HG03108 (cell line): ENCODE data around the gene MGAT5.

ENCODE experiments used
- ATAC-seq: cut with Tn5 transposase; IDR thresholded peaks from one replicate; pipeline ENCODE4 v1.9.1; 2021; ENCODE audit warnings: moderate library complexity; ENCODE audit not compliant: unreplicated experiment

The MGAT5 gene

DNA sequence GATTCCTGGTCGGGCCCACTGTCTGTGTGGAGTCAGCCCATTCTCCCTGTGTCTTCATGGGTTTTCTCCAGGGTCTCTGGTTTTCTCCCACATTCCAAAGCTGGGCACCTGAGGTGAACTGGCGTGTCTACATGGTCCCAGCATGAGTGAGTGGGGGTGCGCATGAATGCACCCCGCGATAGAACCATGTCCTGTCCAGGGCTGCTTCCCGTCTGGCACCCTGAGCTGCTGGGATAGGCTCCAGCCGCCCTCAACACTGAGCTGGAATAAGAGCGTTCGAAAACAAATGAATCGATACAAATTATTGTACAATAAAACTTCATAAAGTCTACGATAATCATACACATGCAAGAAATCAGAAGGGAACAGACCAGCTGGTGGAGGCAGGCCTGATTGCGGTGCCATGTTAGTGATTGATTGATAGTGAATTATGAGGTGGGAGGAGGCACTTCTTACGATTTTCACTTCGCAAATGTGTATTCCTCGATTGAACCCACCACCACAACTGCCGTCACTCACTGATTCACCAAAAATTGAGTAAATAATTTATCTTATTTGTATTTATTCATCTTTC, 186.6 kb downstream of the MGAT5 start:
- ATAC-seq: no peak

DNA sequence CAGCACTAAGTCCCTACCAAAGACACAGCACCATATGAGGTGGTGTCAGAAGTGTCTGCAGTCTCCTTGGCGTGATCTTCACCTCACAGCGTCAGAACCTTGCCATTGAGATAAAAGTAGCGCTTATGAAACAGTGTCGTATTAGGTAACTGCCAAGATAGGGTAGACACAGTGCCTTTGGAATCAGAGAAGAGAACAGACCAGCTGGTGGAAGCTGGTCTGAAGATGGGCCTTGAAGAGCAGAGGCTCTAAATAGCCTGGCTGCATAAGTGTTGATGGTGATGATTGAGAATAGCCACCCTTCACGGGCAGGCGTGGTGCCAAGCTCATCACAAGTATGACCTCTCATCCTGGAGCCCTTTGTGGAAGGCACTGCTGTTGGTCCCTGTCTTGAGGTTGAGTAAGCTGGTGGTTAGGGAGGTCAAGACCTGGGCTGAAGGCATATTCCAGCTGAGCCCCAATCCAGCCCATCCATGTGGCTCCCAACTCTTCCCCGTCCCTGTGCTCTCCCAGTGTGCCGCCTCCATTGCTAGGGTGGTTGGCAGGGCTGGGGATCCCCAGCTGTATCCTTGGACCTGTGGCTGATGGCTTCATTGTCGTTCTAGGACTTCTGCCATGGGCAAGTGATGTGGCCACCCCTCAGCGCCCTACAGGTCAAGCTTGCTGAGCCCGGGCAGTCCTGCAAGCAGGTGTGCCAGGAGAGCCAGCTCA, 187.4 kb downstream of the MGAT5 start:
- no peak for ATAC-seq

DNA sequence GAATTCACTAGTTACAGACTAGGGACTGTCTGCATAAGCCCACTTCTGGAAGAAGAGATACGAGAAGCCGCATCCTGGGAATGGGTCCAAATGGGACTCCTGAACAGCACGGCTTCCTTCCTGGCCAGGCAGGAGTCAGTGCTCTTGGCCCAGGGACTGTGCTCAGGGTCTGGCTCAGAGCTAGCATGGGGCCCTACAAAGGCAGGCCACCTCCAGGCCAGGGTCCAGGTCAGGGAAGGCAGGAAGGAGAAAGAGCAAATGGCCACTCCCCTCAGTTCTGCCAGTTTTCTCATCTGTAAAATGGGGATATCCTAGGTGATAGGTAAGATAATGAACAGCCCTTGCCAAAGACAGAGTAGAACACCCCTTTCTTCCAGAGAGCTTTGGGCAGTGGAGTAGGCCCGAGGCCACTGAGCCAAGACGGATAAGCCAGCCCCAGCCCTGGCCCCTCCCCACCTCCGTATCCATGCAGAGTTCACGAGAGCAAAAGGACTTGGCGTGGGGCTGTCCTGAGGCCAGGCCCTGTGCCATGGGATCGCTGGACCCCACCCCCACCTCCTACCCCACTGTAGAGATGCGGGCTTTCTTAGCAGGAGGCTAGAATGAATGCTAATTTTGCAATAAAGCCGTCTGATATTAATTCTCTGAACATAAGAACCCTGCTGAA, 190.1 kb downstream of the MGAT5 start:
- no peak for ATAC-seq

DNA sequence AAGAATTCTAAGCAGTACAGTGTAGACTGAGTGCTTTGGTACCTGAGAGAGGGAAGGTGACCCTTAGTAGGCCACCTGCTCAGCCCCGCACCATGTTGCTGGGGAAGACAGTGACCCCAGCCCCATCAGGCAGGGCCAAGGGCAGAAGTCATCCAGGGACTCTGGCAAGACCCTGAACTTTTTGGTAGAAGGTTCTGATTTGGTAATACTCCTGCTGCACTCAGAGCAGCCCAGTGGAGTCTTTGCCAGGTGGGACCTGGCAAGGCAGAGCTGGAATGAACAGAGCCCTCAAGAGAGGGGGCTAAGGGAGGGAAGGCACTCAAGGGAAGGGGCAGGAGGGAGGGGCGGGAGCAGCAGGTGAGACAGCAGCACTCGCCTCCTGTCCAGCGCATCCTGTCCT, 191.2 kb downstream of the MGAT5 start:
- ATAC-seq: no peak

DNA sequence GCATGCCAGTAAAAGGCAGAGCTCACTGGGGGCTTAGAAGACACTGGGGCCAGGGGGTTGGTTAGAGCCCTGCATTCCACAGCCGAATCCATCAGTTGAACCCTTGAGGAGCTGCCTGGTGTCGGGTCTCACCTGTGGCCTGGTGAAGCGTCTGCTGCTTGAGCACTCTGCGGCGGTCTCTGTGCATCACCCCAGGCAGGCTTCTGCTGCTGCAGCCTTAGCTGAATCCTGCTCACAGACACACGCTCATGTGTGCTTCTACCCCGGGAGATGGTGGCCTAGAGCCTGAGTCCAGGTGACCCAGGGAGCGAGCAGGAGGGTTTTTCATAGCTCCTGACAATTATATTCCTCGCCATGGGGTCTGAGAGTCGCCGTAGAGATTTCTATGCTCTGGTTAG, 192.1 kb downstream of the MGAT5 start:
- no peak for ATAC-seq

DNA sequence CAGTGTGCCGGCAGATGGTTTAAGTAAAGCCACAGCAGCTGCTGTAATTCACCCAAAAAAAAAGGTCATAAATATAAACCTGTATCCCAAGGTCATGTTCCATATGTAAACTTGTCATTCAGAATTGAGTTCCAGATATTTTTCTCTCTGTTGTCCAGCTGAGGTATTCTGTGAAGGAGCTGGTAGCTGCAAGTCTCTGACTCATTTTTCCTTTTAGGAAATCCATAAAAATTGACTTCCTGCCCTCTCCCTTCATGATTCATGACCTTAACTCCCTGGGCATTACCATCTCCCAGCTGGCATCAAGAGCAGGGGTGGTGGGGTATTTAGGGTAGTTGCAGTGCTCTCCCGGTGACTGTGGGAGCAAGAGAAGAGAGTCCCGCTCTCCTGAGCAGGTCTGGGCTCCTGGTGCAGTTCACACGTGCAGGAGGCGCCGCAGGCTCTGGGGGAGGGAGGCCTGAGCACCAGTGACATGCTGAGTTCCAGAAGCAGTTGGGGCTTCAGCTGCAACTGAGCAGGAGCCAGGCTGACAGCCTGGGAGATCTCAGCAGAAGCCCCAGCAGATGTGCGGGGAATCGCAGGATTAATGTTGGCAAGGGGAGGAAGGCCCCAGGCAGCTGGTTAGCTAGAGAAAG, 192.6 kb downstream of the MGAT5 start:
- ATAC-seq: no peak

DNA sequence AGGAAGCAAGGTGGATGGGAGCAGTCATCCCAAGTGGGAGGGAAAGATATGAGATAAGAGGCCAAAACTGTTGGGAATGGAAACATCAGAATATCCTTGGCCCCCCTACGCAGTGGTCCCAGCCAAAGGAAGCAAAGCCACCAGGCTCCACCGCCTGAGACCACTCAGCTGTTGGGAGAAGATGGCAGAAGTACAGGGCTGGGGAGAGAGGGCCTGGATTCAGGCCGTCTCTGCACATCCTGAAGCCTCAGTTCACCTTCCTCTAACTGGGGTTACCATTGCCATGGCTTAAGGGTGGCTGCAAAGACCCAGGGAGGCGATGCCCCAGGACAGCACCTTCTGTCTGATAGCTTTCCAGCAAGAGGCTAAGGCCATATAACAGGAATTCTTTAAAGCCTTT, 193.8 kb downstream of the MGAT5 start:
- ATAC-seq: no peak

DNA sequence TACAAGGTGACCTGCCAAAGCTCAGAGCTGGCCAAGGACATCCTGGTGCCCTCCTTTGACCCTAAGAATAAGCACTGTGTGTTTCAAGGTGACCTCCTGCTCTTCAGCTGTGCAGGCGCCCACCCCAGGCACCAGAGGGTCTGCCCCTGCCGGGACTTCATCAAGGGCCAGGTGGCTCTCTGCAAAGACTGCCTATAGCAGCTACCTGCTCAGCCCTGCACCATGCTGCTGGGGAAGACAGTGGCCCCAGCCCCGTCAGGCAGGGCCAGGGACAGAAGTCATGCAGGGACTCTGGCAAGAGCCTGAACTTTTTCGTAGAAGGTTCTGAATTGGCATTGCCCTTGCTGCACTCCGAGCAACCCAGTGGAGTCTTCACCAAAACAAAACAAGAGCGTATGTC, 194.8 kb downstream of the MGAT5 start:
- no peak for ATAC-seq

DNA sequence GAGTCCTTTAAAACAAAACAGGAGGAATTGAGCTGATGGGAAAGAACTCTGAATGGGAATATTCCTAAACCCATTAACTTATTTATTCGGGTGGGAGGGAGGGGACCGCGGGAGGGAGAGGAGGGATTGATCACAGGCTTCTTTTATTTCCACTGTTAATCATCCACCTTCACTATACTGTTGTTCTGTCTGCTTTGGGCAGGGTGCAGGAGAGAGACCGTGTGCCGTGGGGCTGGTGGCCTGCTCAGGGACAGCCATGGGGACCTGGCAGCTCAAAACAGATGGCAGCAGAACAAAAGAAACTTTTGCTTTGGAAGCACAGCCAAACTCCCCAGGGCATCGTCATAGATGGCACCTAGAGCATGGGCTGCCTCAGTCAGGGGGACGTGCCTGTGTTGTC, 195.3 kb downstream of the MGAT5 start:
- no peak for ATAC-seq

DNA sequence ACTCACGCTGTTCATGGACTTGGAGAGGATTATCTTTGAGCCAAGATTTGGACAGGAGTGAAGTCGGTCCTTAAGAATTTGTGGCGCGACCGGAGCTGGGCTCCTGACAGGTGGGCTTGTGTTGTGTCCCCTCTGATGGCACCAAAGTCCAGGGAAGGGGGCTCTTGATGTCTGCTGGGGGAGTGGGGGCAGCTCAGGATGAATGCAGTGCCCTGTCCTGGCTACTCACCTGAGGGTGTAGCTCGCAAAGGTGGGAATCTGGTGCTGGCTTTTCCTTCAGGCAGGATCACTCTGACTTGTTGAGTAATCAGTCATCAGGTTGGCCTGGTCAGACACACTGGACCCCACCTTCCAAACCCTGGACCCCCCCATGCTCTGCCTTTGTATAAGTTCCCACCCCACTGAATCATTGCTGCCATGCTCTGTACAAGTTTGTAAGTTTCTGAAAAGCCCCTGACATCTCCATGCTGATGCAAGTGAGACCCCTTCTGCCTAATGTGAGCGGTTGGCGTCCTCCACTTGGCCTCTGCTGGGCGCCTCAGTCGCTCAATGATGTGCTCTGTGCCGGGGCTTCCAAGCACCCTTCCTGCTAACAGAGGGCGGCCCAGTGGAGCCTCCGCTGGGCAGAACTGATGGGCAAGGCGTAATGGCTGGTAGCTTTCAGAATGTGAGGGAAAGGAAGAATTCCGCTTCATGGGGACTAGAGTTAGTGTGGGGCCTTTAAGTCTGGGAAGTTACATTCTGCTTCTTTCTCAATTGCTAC, 196.1 kb downstream of the MGAT5 start:
- ATAC-seq: no peak

DNA sequence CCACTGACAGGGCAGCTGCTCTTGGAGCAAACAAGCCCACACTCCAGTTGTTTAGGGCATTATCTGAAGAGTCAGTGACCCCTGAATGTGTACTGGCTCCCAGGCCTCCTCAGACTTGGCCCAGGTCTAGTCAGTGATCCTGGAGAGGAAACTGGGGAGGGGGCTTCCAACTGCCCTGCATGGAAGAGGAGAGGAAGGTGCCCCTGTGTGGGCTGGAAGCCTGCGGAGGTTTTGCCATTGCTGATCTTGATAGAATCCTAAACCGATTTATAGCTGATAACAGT, 197.4 kb downstream of the MGAT5 start:
- ATAC-seq: no peak

DNA sequence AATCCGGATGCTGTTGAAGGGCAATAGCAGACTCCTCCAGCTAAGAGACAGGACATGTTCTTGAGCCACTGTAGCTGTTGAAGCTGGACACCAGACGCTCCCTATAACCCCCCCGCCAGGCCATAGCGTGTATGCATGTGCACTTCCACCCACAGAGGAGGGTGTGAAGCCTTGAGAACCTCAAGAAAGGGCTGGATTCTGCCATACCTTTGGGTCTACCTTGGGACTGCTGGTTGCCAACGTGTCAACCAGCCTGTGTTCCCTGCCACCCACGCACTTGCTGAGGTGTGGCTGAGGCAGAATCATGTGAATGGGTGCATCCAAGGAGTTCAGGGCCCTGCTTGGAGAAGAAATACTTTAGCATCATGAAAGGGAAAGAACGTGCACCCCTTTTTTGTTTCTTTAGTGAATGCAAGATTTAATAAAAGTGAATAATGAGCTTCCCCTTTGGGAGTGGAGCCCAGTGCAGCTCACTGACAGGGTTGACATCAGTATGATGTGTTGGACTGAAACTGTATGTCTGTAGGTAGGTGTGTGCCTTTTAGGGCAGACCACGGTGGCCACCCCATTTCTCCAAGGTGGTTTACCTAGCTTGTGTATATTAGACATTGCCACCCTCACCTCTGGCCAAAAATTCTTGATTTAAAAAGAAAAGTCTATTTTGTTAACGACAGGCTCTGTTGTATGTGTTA, 198.3 kb downstream of the MGAT5 start:
- ATAC-seq: no peak

DNA sequence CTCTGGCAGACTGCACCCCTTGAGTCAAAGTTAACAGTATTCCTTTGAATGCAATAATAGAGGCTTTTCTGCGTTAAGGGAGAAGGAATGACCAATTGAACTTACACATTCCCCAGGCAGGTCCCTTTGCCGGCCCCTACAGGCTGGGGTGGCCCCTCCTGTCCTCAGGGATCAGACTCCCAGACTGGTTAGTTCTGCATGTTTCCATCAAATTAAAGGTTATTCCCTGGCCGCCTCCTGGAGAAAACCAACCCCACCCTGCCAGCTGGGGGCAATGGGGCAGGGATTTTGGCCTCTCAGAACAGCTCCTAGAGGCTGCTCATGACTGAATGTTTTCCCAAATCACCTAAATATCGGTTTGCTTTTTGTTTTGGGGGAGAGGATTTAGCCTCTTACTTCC, 199.6 kb downstream of the MGAT5 start:
- ATAC-seq: no peak

DNA sequence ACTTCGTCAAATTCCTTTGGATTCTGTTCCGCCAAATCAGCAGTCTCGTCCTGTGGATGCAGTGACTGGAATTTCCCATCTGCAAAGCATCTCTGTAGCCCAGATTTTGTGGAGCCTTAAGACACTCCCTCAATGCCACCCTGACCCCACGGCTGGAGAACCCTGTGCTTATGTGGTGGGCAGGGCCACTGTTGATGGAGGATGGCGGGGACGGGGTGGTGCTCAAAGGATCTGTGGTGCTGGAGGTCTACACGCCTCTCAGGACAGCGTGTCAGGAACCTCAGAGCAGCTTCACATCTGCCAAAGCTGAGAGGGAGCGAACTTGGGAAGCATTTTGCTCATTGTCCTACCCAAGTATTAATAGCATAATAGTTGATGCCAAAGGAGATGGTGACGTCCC, 200.1 kb downstream of the MGAT5 start:
- ATAC-seq: no peak

DNA sequence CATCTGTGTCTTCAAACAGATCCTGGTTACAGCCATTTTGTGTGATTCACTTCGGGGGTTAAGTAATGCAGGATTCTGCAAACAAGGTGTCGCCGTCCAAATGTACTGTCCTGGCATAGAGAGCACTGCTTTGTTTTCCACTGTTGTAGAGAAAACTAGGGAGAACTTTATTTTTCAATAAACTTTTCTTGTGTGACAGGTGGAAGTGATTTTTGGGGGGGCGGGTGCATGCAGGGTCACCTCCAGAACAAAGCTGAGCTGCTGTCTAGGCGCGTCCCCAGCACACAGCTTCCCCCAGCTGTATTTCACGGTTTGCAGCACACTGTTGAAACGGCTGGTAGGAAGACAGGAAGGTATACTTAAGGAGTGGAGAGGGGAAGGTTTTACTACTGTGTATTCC, 200.6 kb downstream of the MGAT5 start:
- ATAC-seq: no peak

DNA sequence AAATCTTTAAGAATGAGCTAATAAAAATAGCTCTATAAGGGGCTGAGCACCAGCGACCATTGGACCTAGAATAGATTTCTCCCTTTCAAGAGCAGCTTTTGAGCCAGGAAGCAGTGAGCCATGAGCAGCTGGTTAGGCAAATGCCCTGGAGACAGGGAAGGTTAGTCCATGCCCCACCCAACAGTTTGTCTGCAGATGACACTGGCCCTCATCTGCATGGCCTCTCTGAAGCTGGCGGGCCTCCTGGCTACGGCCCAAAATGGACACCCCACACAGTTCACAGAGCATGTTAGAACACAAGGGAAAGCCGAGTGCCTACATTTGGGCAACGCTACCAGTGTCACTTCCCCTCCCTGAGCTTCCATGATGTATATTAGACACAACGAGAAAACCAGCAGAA, 201.1 kb downstream of the MGAT5 start:
- ATAC-seq: no peak

DNA sequence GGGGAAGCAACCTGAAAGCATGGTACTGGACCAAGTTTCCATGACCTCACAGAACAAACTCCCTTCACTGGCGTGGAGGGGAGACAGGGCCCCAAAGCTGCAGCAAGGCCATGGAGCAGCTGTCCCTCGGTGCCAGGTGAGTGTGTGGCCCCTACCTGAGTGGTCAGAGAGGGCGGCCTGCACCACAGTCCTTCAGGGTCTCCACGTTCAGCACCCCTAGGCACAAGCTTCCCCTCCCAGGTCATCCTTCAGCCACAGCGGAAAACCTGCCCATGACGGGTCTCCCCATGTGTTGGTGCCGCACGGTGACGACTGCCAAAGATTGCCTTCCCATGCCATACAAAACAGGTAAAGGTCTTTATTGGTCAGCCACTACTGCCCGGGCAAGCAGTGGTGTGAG, 201.6 kb downstream of the MGAT5 start:
- ATAC-seq: no peak

DNA sequence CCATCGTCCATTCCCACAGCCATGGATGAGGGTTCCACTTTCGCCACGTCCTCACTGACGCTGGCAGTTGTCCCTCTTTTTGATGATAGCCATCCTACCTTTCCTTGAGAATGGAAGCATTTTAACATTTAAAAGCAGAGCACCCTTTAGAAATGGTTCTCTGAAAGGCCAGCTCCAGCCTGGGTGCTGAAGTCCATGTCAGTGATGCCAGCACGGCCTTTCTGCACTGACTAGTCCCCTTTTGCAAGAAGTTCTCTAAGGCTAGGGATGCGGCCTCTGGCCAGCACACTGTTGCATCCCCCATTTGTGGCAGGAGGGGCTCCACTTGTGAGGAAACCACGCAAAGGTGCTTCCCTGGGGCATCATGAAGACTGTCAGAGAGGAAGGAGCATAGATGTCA, 203.5 kb downstream of the MGAT5 start:
- no peak for ATAC-seq

DNA sequence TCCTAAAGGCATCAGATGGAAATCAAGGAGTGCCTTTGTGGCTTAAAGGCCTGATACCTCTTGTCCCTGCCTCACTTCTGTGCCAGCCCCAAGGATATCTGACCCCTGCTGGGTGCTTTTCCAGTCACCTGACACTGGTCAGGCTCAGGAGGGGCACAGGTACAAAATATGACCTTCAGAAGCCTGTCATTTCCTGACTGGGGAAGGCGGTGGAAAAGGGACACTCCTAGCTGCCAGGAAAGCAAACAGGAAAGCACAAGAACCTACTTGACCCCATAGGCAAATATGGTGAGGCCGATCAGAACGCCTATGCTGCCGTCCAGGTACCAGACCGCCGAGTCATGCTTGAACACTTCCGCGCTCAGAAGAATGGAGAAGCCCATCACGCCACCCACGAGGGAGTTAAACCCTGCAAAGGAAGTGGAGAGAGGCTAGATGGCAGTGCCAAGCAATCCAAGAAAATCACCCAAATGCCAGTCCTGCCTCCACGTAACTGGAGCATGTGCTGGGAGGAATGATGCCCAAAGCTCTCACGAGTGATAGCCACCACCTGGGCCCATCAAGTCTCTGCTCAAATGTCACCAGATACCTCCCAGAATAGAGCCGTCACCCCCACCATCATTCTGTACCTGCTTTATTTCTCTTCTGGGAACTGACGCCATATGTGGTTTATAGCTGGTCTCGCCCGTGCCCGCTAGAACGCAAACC, 204.0 kb downstream of the MGAT5 start:
- ATAC-seq: no peak

DNA sequence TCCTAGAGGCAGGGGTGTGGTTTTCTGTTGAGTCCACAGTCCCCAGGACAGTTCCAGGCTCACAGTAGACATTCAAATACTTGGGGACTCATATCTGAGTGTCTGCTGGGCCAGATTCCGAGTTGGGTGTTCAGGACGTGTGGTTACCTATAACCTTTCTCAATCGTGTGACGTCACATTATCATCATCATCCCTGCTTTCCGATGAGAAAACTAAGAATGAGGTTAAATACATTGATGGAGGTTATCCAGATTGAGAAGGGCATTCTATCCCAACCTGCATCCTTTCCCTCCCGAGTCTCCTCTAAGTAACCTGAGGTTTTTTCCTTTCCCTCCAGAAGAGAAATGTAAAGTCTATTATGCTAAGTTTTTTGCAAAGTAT, 204.6 kb downstream of the MGAT5 start:
- no peak for ATAC-seq
